ENCODE results near the gene MAPK6. TPM values are rescaled to one million over a fixed set of nuclear protein-coding genes. Genes with fewer than 3 reads are reported as not detected.
"Not testable (repeated sequence)": the region's sequence is repeated elsewhere in the genome, so short reads cannot be mapped to it uniquely, and the experiment has no call there.

MAPK6 gene
- total RNA-seq, 1 experiment from 2014 or later: 38.7 TPM

DNA sequence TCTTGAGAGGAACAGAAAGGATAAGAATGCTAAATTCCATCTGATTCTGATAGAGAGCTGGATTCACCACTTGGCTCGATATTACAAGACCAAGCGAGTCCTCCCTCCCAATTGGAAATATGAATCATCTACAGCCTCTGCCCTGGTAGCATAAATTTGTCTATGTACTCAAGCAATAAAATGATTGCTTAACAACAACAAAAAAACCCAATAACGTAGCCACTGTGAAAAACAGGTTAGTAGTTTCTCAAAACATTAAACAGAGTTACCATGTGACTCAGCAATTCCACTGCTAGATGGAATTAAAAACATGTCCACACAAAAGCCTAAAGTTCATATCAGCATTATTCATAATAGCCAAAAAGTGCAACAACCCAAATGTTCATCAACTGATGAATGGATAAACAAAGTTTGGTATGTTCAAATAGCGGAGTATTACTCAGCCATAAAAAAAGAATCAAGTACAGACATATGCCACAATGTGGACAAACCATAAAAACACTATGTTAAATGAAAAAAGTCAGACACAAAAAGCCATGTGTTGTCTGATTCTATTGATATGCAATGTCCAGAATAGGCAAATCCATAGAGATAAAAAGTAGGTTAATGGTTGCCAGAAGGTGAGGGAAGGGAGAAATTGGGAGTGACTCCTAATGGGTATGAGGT is 76.7 kb downstream of the MAPK6 start:
- peaks cover 34% of the 10 kb centered on the region for H3K4me1 ChIP-seq (replicated peaks; ENCODE audit: insufficient read depth)
- intact Hi-C loops (cut with micrococcal nuclease; ENCODE audit: unreplicated experiment): no loop called here
- H3K36me3 ChIP-seq (ENCODE audit: low read depth): no peaks in the 10 kb centered on the region
- no peaks in the 10 kb centered on the region for H3K79me2 ChIP-seq (ENCODE audit: low read depth)
- no peak for TF ChIP-seq EZH2 (IDR thresholded peaks at IDR 0.05; ENCODE audit: low read depth)
- TF ChIP-seq, protein P1, sequence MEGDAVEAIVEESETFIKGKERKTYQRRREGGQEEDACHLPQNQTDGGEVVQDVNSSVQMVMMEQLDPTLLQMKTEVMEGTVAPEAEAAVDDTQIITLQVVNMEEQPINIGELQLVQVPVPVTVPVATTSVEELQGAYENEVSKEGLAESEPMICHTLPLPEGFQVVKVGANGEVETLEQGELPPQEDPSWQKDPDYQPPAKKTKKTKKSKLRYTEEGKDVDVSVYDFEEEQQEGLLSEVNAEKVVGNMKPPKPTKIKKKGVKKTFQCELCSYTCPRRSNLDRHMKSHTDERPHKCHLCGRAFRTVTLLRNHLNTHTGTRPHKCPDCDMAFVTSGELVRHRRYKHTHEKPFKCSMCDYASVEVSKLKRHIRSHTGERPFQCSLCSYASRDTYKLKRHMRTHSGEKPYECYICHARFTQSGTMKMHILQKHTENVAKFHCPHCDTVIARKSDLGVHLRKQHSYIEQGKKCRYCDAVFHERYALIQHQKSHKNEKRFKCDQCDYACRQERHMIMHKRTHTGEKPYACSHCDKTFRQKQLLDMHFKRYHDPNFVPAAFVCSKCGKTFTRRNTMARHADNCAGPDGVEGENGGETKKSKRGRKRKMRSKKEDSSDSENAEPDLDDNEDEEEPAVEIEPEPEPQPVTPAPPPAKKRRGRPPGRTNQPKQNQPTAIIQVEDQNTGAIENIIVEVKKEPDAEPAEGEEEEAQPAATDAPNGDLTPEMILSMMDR (conservative IDR thresholded peaks at IDR 0.05): no peak
- peak; percentile 20 to 95 for DNase-seq
- H3K4me2 ChIP-seq: peak overlapping the region; percentile 55
- ChIA-PET CTCF (no interaction called here), POLR2A (ENCODE audit: unreplicated experiment) (interaction anchor here (0.6 to 0.7 kb wide), 2 partner anchors 74 to 165 kb away, joined by 6 to 10 read pairs; no protein-coding TSS in a partner anchor)
- no peaks in the 10 kb centered on the region for H4K20me1 ChIP-seq (ENCODE audit: insufficient read depth)
- H3F3A ChIP-seq (ENCODE audit: insufficient read depth, low read depth): peaks cover 42% of the 10 kb centered on the region
- no peak overlapping the region for H3K4me3 ChIP-seq
- no peaks in the 10 kb centered on the region for H3K9me2 ChIP-seq (ENCODE audit: insufficient read depth)
- H3K27ac ChIP-seq: peak overlapping the region; percentile 90
- BruUV-seq (replicated peaks): no TSS peak
- H2AFZ ChIP-seq: no peak overlapping the region
- H3K27me3 ChIP-seq (ENCODE audit: insufficient read depth, low read depth): no peaks in the 10 kb centered on the region
- H3K9me3 ChIP-seq (ENCODE audit: insufficient read depth, low read depth): no peaks in the 10 kb centered on the region

DNA sequence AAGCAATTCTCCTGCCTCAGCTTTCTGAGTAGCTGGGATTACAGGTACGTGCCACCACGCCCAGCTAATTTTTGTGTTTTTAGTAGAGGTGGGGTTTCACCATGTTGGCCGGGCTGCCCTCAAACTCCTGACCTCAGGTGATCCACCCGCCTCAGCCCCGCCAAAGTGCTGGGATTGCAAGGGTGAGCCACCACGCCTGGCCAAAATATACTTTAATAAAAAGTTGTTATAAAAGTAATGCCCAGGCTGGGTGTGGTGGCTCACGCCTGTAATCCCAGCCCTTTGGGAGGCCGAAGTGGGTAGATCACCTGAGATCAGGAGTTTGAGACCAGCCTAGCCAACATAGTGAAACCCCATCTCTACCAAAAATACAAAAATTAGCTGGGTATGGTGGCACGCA is 77.5 kb downstream of the MAPK6 start:
- CTCF ChIA-PET; H3K9me2 ChIP-seq (ENCODE audit: insufficient read depth); H3K36me3 ChIP-seq (ENCODE audit: low read depth); H3K4me2 ChIP-seq; H3K79me2 ChIP-seq (ENCODE audit: low read depth); BruUV-seq (replicated peaks); H3K4me3 ChIP-seq; H3K27me3 ChIP-seq (ENCODE audit: insufficient read depth, low read depth); DNase-seq; H3K9me3 ChIP-seq (ENCODE audit: insufficient read depth, low read depth); intact Hi-C loops (cut with micrococcal nuclease; ENCODE audit: unreplicated experiment); POLR2A ChIA-PET (ENCODE audit: unreplicated experiment); H2AFZ ChIP-seq; H4K20me1 ChIP-seq (ENCODE audit: insufficient read depth): not testable (repeated sequence)
- Histone ChIP-seq H3F3A (ENCODE audit: insufficient read depth, low read depth) (peaks cover 42% of the 10 kb centered on the region), H3K4me1 (replicated peaks; ENCODE audit: insufficient read depth) (peaks cover 34% of the 10 kb centered on the region), H3K27ac (peak overlapping the region; percentile 90)

DNA sequence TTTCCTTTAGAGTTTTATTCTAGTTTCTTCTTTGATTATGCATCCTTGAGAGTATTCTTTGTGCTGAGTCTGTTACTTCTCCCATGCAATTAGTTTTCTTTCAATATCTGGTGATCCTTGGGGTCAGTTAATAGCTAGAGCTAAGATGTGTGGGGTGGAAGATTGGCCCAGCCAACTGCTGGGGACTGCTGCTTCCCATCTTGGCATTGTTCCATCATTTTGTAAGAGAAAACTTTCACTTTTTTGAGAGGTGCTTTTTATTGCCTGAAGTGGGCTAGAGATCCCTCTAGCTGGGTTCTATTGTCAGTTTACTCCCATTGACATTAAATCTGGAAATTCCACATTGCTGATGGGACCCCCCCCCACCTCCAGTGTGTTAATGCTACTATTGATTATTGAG is 78.2 kb downstream of the MAPK6 start:
- Histone ChIP-seq H3K79me2 (ENCODE audit: low read depth) (no peaks in the 10 kb centered on the region), H3K9me3 (ENCODE audit: insufficient read depth, low read depth) (no peaks in the 10 kb centered on the region), H3K27ac (no peak overlapping the region), H4K20me1 (ENCODE audit: insufficient read depth) (no peaks in the 10 kb centered on the region), H3F3A (ENCODE audit: insufficient read depth, low read depth) (peaks cover 40% of the 10 kb centered on the region), H2AFZ (no peak overlapping the region), H3K4me2 (no peak overlapping the region), H3K4me3 (no peak overlapping the region), H3K9me2 (ENCODE audit: insufficient read depth) (no peaks in the 10 kb centered on the region), H3K36me3 (ENCODE audit: low read depth) (no peaks in the 10 kb centered on the region), H3K27me3 (ENCODE audit: insufficient read depth, low read depth) (no peaks in the 10 kb centered on the region), H3K4me1 (replicated peaks; ENCODE audit: insufficient read depth) (peaks cover 38% of the 10 kb centered on the region)
- POLR2A ChIA-PET (ENCODE audit: unreplicated experiment): no interaction called here
- CTCF ChIA-PET: interaction anchor here (0.7 kb wide), 1 partner anchor 129 kb away, joined by 5 read pairs; no protein-coding TSS in a partner anchor
- intact Hi-C loops (cut with micrococcal nuclease; ENCODE audit: unreplicated experiment): no loop called here
- TF ChIP-seq EZH2 (IDR thresholded peaks at IDR 0.05; ENCODE audit: low read depth): no peak
- TF ChIP-seq, protein P1 (conservative IDR thresholded peaks at IDR 0.05): no peak
- BruUV-seq (replicated peaks): no TSS peak
- no peak for DNase-seq

DNA sequence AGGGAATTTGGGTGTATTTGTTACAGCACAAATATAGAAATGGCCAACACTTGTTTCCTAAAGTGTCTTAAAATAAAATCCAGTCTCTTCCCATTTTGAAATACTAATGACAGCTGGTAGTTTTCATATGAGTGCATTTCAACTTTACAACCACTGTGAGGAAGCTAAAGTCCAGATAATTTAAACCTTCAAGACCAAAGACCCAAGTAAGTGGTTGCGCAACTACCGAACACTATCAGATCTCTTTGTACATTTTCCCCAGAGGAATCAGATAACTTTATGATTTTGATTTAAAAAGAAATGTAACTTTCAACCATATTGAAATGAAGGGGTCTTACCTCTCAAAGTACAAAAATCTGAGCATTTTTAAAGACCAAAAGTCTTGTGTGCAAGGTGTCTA is 79.3 kb downstream of the MAPK6 start:
- no TSS peak for BruUV-seq (replicated peaks)
- no peak overlapping the region for H3K4me3 ChIP-seq

More for the DNA sequence above, 79.3 kb downstream of the MAPK6 start:
- Histone ChIP-seq H3K4me2 (no peak overlapping the region), H3K9me3 (ENCODE audit: insufficient read depth, low read depth) (no peaks in the 10 kb centered on the region), H3F3A (ENCODE audit: insufficient read depth, low read depth) (peaks cover 32% of the 10 kb centered on the region), H2AFZ (no peak overlapping the region), H3K9me2 (ENCODE audit: insufficient read depth) (no peaks in the 10 kb centered on the region), H3K27me3 (ENCODE audit: insufficient read depth, low read depth) (no peaks in the 10 kb centered on the region), H4K20me1 (ENCODE audit: insufficient read depth) (no peaks in the 10 kb centered on the region), H3K36me3 (ENCODE audit: low read depth) (no peaks in the 10 kb centered on the region), H3K79me2 (ENCODE audit: low read depth) (no peaks in the 10 kb centered on the region), H3K27ac (no peak overlapping the region), H3K4me1 (replicated peaks; ENCODE audit: insufficient read depth) (peaks cover 40% of the 10 kb centered on the region)
- ChIA-PET POLR2A (ENCODE audit: unreplicated experiment) (no interaction called here), CTCF (interaction anchor here (1.1 kb wide), 1 partner anchor 42 kb away, joined by 3 read pairs; no protein-coding TSS in a partner anchor)
- no peak for DNase-seq
- TF ChIP-seq, protein P1 (conservative IDR thresholded peaks at IDR 0.05): no peak
- TF ChIP-seq EZH2 (IDR thresholded peaks at IDR 0.05; ENCODE audit: low read depth): no peak
- intact Hi-C loops (cut with micrococcal nuclease; ENCODE audit: unreplicated experiment): no loop called here

Measured in PC-9 (cell line).